A549 treated with AZD9567 at 1 μM for 4 hours (cell line): ENCODE measurements around the gene ZBTB7B. TPM values are rescaled to one million over a fixed set of nuclear protein-coding genes. Genes with fewer than 3 reads are reported as not detected.

Source experiments
- total RNA-seq: library from RNA; stranded (reverse); fragments of 200-300 nt; extraction: Qiagen RNA extraction; gene quantifications from 5 replicates; pipeline ENCODE4 v1.2.3, GENCODE V29; 2022; ENCODE audit not compliant: insufficient read depth

The ZBTB7B gene
- 30.4 to 41.5 TPM (median 37.4 TPM) in 5 replicates for total RNA-seq

DNA sequence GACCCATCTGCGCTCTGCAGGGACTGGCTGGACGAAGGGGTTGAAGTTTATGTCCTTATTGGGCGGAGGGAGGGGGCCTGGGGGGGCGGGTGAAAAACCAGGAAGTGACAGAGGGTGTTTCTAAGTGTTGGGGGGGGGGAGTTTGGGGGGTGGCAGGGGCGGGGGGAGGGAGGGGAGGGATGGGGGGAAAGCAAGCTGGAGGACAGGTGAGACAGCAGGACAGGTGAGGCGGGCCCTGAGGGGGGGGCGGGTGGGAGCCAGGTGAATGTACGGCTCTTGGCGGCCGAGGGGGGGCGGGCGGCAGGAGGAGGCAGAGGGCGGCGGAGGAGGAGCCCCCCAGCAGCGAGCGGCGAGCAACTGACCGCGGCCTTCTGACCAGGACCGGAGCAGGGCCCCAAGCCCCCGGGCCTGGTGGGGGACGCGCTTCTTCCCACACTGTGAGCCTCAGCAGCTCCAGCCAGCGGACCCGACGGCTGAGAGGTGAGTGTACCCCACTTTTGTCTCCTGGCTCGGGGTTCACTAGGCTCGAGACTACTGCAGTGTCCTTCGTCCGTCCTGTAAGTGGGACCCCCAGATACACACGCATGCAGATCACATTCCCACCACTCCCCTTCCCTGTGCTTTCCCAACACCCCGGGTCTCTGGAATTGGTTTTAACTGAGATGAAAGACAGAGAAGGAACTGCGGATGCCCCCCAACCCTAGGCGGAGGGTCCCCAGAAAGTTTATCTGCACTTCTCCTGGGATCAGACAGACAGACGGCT is at the start of gene ZBTB7B:
Gene ZBTB7B, plus strand, starts transcription at position 339 of the 763 bp plus-strand sequence. CDS start 11,859 bp downstream, outside the sequence.

DNA sequence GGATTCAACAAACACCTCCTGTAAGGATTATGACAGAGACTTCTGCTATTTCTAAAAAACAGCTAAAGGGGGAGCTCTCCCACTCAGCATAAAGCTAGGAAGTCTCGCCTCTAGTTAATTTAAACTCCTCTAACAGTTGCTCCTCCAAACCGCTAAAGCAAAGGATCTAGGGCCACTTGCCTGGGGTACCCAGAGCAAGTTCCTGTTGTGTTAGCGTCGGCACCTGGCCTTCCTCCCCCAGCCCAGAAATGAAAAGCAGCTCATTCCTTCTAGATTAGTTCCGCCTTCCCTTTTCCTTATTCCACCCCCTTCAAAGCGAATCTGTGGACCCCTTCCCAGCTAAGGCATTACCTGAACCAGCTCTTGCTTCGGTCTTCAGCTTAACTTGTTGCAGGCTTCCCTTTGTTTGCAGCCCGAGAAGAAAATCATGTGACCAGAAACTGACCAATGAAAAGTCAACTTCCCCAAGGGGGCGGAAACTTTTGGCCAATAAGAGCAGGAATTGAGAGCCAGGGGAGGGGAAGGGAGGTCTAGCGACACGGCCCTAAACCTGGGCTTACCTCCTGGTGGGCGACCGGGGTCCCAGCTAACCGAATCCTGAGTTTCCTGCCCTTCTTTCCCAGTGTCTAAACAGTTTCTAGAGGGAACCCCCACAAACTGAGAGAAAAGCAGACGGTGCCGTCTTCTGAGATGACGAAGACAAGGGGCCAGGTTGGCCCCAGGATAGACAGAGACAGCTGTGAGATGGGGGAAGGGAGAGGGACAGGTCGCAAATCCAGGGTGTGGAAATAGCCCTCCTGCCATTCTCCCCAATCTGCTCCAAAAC is 46.7 kb upstream of the ZBTB7B start, which contains the start of gene PBXIP1:
Gene PBXIP1, minus strand, starts transcription at position 382 of the 826 bp plus-strand sequence. CDS start 2,378 bp downstream, outside the sequence.

DNA sequence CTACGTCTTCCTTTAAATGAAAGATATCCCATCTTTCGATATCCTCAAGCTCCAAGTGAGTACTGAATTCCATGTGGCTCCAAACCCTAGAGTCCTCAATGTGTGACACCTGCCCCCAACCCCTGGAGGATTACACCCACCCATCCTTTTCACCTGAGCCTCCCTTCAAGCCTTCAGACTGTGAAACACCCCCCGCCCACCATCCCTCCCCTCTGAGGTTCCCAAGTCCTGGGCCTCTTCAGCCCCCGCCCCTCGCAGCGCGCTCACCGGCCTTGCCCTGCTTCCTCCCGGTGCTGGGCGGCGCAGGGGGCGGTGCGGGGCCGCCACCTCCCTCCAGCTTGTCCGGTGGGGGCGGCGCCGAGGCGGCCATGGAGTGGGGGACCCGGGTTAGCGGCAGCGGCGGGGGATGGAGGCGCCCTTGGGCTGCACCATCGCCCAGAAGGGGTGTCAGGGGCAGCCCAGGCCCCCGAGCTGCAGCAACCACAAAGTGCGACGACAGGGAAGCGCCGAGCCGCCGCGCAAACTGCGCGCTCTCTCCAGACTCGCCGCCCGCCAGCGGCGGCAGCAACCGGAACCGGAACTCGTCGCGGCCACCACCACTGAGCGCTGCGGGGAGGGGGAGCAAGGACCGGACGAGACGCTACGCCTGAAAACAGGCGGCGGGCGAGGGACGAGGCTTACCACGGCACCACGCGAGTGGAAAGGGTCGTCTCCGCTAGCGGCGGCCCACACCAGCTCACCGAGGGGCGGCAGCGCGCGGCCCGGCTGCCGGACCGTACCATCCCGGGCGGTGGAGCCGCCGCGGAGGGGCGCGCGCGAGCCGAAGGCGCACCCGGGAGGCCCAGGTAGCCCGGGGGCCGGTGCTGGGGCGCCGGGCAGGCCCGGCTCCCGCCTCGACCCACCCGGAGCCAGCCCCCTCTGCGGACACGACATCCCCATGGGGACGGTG is 41.1 kb upstream of the ZBTB7B start, which contains the start of gene PYGO2:
Gene PYGO2, minus strand, starts transcription at position 576 of the 949 bp plus-strand sequence. Its CDS starts 206 bp downstream, at position 370.

DNA sequence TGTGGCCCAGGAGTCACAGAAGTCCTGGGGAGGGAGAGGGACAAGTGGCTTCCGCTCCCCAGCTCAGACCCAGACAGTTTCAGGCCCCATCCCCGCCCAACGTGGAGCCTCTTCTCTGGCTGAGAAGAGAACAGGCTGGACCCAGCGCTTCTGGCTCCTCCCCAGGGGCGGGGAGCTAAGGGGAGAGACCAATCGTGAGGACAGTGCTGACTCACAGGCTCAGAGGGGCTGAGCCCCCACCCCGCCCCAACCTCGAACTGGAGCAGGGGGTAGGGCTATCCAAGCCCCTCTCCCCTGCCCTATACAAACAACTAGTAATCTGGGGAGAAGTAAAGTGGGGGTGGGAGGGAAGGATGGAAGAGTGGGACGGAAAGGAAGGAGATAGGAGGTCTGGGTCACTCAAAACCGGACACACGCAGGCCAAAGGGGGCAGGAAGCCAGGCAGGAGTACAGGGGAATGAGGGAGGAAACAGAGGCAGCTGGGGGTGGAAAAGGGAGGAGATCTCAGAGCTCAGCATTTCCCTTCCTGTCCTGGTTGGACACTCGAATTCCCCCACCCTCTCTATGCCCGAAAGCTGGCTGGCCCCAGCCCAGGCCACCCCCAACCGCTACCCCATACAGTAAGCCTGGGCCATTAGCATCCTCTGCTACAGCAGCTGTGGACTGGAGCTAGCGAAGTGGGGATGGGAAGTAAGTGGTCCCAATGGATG is 31.8 kb upstream of the ZBTB7B start, which contains the start of gene SHC1:
Gene SHC1, minus strand, starts transcription at position 117 of the 710 bp plus-strand sequence. CDS start 221 bp downstream, outside the sequence.

DNA sequence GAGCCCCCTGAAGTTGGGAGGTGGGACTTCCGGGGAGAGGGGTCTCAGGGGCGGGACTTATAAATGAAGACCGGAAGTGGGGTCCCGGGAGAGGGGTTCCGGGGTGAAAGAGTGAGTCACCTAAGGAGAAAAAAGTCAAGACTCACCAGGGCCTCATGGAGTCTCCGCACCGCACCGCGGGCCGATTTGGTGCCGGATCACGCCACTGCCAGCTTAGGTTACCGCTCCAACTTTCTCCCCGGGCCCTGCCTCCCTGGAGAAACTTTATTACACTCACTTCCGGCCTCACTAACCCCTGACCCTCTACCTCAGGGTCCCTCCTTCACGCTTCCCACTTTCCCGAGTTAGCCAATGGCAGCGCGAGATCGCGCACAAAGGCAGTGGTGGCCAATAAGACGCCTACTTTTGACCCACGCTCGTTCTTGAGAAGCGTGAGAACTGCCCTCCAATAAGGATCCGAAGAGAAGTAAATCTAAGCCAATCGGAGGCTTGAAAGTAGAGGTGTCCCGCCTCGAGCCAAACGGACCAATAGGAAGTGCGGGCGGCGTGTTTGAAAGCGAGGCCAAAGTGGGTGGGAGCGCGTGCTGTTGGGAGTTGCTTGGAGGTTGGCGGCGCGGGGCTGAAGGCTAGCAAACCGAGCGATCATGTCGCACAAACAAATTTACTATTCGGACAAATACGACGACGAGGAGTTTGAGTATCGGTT is 28.3 kb upstream of the ZBTB7B start, which contains the start of gene CKS1B:
Gene CKS1B, plus strand, starts transcription at position 580 of the 706 bp plus-strand sequence. Its CDS starts 65 bp downstream, at position 645.

DNA sequence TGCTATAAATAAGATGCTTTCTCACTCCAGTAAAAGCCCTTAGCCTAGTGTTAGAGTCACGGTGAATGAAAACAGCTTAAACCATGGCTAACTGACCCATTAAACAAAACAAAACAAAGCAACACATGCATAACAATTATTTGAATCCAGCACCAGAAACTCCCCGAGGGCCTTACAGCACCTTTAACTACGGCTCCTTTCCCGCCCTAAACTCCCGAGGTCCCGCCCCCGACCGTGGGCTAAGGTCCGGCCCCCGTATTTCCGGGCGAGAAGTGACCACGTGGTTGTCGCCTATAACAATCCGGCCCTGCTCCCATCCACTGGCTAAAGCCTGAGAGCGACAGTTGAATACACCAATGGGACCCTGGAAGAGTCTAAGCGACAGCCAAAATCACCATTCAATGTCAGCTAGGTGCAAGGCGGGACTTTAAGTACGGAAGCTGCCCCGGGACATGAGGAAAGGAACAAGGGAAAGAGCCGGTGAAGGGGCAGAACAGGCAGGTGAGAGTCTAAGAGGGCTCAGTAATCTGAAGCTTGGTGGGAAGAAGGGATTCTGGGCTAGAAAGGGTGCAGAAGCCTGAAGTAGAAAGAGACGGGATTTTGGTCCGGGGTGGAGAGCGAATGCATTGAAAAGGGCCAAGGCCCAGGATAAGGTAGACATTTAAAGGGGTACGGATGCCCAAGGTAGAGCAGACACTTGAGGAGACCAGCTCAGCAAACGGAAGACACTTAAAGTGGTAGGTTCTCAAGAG is 19.5 kb upstream of the ZBTB7B start, which contains the start of gene FLAD1:
Gene FLAD1, plus strand, starts transcription at position 448 of the 752 bp plus-strand sequence. CDS start 351 bp downstream, outside the sequence.

GRCh38 chr1:154993572-154994268 is 8.9 kb upstream of the ZBTB7B start, which contains the start of gene LENEP:
TSS of gene LENEP (plus strand) at chr1:154993586. CDS start at chr1:154993608, 22 bp downstream.

DNA sequence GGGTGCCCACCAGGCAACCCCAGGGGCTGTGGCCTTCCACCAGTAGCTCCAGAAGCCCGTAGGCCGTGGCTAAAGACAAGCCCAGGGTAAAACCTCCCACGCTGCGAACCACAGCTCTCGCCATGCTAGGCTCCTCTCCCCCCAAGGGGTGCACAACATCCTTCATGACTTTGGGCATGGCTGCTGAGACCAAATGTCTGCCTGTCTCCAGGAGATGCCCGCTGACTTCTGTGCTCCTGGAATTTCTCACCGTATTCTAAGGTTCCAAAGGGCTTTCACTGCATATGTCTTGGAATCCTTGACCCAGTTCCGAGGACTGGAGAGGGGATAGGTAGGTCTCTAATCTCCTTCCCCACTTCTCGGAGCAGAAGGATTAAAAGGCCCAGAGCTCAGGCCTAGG is 30.9 kb downstream of the ZBTB7B start, which contains the start of the genes DCST1 and DCST2:
Gene DCST1, plus strand, starts transcription at position 301 of the 400 bp plus-strand sequence. CDS start 213 bp downstream, outside the sequence.
Gene DCST2, minus strand, starts transcription at position 258 of the 400 bp plus-strand sequence. Its CDS starts 80 bp downstream, at position 178.

GRCh38 chr1:155050560-155051341 is 48.1 kb downstream of the ZBTB7B start, which contains the start of gene ADAM15:
TSS of gene ADAM15 (plus strand) at chr1:155051316. CDS start at chr1:155051387, 71 bp downstream.

DNA sequence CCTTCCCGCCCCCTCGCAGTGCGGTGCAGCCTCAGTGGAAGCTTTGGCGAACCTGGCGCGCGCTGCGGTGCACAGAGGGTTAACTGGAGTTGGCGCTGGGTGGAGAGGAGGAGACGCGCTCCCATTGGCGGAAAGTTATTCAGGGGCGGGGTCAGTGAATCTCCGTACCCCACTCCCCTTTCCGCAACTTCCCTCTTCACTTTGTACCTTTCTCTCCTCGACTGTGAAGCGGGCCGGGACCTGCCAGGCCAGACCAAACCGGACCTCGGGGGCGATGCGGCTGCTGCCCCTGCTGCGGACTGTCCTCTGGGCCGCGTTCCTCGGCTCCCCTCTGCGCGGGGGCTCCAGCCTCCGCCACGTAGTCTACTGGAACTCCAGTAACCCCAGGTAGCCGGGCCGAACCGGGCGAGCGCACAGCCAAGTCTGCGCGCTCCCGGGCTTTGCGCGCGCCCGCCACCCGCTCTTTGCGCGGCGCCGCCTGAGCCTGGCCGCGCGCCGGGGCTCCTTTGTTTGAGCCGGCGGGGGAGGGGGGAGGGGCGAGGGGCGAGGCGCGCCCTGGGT is 61.0 kb downstream of the ZBTB7B start, which contains the start of gene EFNA4:
Gene EFNA4, plus strand, starts transcription at position 191 of the 561 bp plus-strand sequence. Its CDS starts 84 bp downstream, at position 275.

Other genes starting within 250 kb of the ZBTB7B start
- gene KCNN3, start 132.5 kb upstream of the ZBTB7B start, total RNA-seq, result 0.01 to 0.05 TPM (median 0.03 TPM) in 4 of 5 replicates, not detected in the other
- 33.5 to 46.0 TPM (median 43.0 TPM) in 5 replicates for gene PMVK, start 66.1 kb upstream of the ZBTB7B start, total RNA-seq
- 8.0 to 15.6 TPM (median 13.9 TPM) in 5 replicates for gene PBXIP1, start 46.7 kb upstream of the ZBTB7B start, total RNA-seq
- 23.8 to 25.3 TPM (median 24.4 TPM) in 5 replicates for gene PYGO2, start 41.0 kb upstream of the ZBTB7B start, total RNA-seq
- gene SHC1, start 32.1 kb upstream of the ZBTB7B start, total RNA-seq, result 163 to 228 TPM (median 221 TPM) in 5 replicates
- 350 to 384 TPM (median 355 TPM) in 5 replicates for gene CKS1B, start 28.1 kb upstream of the ZBTB7B start, total RNA-seq
- 34.0 to 47.4 TPM (median 47.2 TPM) in 5 replicates for gene FLAD1, start 19.5 kb upstream of the ZBTB7B start, total RNA-seq
- not detected in 5 replicates for gene LENEP, start 9.2 kb upstream of the ZBTB7B start, total RNA-seq
- 0.38 to 0.88 TPM (median 0.56 TPM) in 4 of 5 replicates, not detected in the other for gene DCST2, start 31.0 kb downstream of the ZBTB7B start, total RNA-seq
- not detected in 5 replicates for gene DCST1, start 31.0 kb downstream of the ZBTB7B start, total RNA-seq
- 55.7 to 115 TPM (median 104 TPM) in 5 replicates for gene ADAM15, start 48.5 kb downstream of the ZBTB7B start, total RNA-seq
- gene EFNA4, start 60.9 kb downstream of the ZBTB7B start, total RNA-seq, result 11.3 to 14.4 TPM (median 13.2 TPM) in 5 replicates
- 7.0 to 11.0 TPM (median 7.7 TPM) in 5 replicates for gene EFNA3, start 76.0 kb downstream of the ZBTB7B start, total RNA-seq
- 23.7 to 35.1 TPM (median 30.9 TPM) in 5 replicates for gene EFNA1, start 125.1 kb downstream of the ZBTB7B start, total RNA-seq
- gene SLC50A1, start 133.1 kb downstream of the ZBTB7B start, total RNA-seq, result 32.9 to 44.7 TPM (median 35.7 TPM) in 5 replicates
- 71.3 to 102 TPM (median 100 TPM) in 5 replicates for gene DPM3, start 137.7 kb downstream of the ZBTB7B start, total RNA-seq
- 226 to 261 TPM (median 239 TPM) in 5 replicates for gene KRTCAP2, start 170.5 kb downstream of the ZBTB7B start, total RNA-seq
- gene TRIM46, start 171.0 kb downstream of the ZBTB7B start, total RNA-seq, result 1.6 to 2.4 TPM (median 2.0 TPM) in 4 of 5 replicates, not detected in the other
- 3.3 to 11.6 TPM (median 9.6 TPM) in 5 replicates for gene THBS3, start 205.1 kb downstream of the ZBTB7B start, total RNA-seq
- gene MTX1, start 205.9 kb downstream of the ZBTB7B start, total RNA-seq, result 71.0 to 72.9 TPM (median 72.6 TPM) in 5 replicates